Measurements from ENCODE around the gene PNPLA6.
A peak's percentile ranks its signal among the peaks of the same experiment; 100 is the strongest.

Gene PNPLA6

DNA sequence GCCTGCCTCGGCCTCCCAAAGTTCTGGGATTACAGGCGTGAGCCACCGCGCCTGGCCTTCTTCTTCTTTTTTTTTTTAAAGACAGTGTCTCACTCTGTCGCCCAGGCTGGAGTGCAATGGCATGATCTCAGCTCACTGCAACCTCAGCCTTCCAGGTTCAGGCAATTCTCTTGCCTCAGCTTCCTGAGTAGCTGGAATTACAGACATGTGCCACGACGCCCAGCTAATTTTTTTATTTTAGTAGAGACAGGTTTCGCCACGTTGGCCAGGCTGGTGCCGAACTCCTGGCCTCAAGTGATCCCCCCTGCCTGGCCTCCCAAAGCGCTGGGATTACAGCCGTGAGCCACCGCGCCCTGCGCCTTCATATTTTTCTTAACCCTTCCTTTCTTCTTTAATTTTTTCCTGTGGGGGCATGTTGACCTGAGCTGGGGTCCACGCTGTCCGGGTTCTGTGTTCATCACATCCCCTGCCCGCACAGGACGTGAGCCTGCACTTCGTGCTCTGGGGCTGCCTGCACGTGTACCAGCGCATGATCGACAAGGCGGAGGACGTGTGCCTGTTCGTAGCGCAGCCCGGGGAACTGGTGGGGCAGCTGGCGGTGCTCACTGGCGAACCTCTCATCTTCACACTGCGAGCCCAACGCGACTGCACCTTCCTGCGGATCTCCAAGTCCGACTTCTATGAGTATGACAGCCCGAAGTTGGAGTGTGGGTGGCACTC lies 14.1 kb downstream of the PNPLA6 start:
- Histone ChIP-seq H3K4me1 (ENCODE audit: control insufficient read depth in 2 of 2, insufficient read depth in 1 of 2, low read depth in 1 of 2, low read length in 2 of 2) (peaks cover 0 to 5% of the 10 kb centered on the region in 2 donors), H3K23ac (ENCODE audit: low read depth, low read length, poor library complexity) (peak overlapping the region; percentile 65), H3K27ac (replicated peaks; ENCODE audit: low read length) (no peak overlapping the region), H3K4me3 (ENCODE audit: low read length in 2 of 2) (no peak overlapping the region), H3K79me1 (ENCODE audit: low read depth, low read length) (peaks cover 2% of the 10 kb centered on the region), H2BK120ac (ENCODE audit: low read depth, low read length) (no peak overlapping the region), H2BK5ac (ENCODE audit: low read length) (no peak overlapping the region), H3K4ac (ENCODE audit: low read length) (no peak overlapping the region), H4K91ac (ENCODE audit: low read depth, low read length, poor library complexity) (no peak overlapping the region), H3K4me2 (ENCODE audit: insufficient read depth, low read length, poor library complexity, severe bottlenecking) (no peak overlapping the region), H4K8ac (ENCODE audit: low read depth, low read length) (no peak overlapping the region), H2BK12ac (ENCODE audit: low read length) (no peak overlapping the region), H2AK5ac (ENCODE audit: low read depth, low read length) (no peak overlapping the region), H3K27me3 (ENCODE audit: control insufficient read depth in 3 of 3, insufficient read depth in 3 of 3, low read depth in 1 of 3, low read length in 3 of 3) (no peaks in the 10 kb centered on the region), H2AFZ (ENCODE audit: low read length) (no peak overlapping the region), H3K18ac (ENCODE audit: low read length) (no peak overlapping the region), H3K9me3 (replicated peaks in 1 of 2; ENCODE audit: control insufficient read depth in 2 of 2, insufficient read depth in 1 of 2, low read depth in 1 of 2, low read length in 2 of 2) (peaks cover 0 to 1% of the 10 kb centered on the region in 2 donors), H2BK15ac (ENCODE audit: low read length) (no peak overlapping the region), H3K14ac (ENCODE audit: low read length) (peak overlapping the region; percentile 38), H3K9ac (ENCODE audit: low read depth, low read length, poor library complexity) (no peak overlapping the region), H3K36me3 (replicated peaks in 1 of 2; ENCODE audit: control insufficient read depth in 2 of 2, insufficient read depth in 2 of 2, low read length in 2 of 2) (peaks cover 6 to 8% of the 10 kb centered on the region in 2 donors)
- WGBS, 2 donors (ENCODE audit: extremely low coverage in 2 of 2, insufficient read length in 2 of 2, insufficient replicate concordance in 1 of 2), result no CpG with 5 or more reads among the region's 36 CpGs
- no peak for DNase-seq (ENCODE audit: low spot score)

DNA sequence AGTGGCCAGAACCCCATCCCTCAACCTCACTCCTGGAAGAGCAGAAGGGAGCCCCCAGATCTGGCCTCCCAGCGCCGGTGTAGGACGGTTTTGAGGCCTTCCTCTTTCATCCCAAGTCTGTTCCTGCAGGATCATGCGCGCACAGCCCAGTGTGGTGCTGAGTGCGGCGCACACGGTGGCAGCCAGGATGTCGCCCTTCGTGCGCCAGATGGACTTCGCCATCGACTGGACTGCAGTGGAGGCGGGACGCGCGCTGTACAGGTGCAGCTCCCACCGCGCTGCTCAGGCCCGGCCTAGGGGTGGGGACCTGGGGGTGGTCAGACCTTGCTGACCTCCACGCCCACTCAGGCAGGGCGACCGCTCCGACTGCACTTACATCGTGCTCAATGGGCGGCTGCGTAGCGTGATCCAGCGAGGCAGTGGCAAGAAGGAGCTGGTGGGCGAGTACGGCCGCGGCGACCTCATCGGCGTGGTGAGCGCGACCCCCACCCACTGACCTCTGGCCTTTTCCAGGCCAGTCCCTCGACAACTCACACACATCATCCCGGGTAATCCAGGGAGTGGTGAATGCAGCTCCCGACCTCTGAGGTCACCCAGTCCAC lies 14.8 kb downstream of the PNPLA6 start:
- Histone ChIP-seq H4K8ac (ENCODE audit: low read depth, low read length) (no peak overlapping the region), H3K14ac (ENCODE audit: low read length) (peak overlapping the region; percentile 71), H3K4me1 (ENCODE audit: control insufficient read depth in 2 of 2, insufficient read depth in 1 of 2, low read depth in 1 of 2, low read length in 2 of 2) (peaks cover 0 to 5% of the 10 kb centered on the region in 2 donors), H3K79me1 (ENCODE audit: low read depth, low read length) (peaks cover 2% of the 10 kb centered on the region), H2AK5ac (ENCODE audit: low read depth, low read length) (peak overlapping the region; percentile 90), H3K27me3 (ENCODE audit: control insufficient read depth in 3 of 3, insufficient read depth in 3 of 3, low read depth in 1 of 3, low read length in 3 of 3) (no peaks in the 10 kb centered on the region), H2BK15ac (ENCODE audit: low read length) (no peak overlapping the region), H2AFZ (ENCODE audit: low read length) (no peak overlapping the region), H2BK120ac (ENCODE audit: low read depth, low read length) (no peak overlapping the region), H3K36me3 (replicated peaks in 1 of 2; ENCODE audit: control insufficient read depth in 2 of 2, insufficient read depth in 2 of 2, low read length in 2 of 2) (peaks cover 6 to 10% of the 10 kb centered on the region in 2 donors), H3K9ac (ENCODE audit: low read depth, low read length, poor library complexity) (peak overlapping the region; percentile 44), H3K4me3 (ENCODE audit: low read length in 2 of 2) (peak overlapping the region in 1 of 2 donors; percentile 38), H3K27ac (replicated peaks; ENCODE audit: low read length) (no peak overlapping the region), H3K9me3 (replicated peaks in 1 of 2; ENCODE audit: control insufficient read depth in 2 of 2, insufficient read depth in 1 of 2, low read depth in 1 of 2, low read length in 2 of 2) (peaks cover 0 to 1% of the 10 kb centered on the region in 2 donors), H3K4me2 (ENCODE audit: insufficient read depth, low read length, poor library complexity, severe bottlenecking) (no peak overlapping the region), H2BK5ac (ENCODE audit: low read length) (peak overlapping the region; percentile 39), H3K4ac (ENCODE audit: low read length) (peak overlapping the region; percentile 53), H2BK12ac (ENCODE audit: low read length) (peak overlapping the region; percentile 58), H3K23ac (ENCODE audit: low read depth, low read length, poor library complexity) (peak overlapping the region; percentile 65), H3K18ac (ENCODE audit: low read length) (no peak overlapping the region), H4K91ac (ENCODE audit: low read depth, low read length, poor library complexity) (no peak overlapping the region)
- no CpG with 5 or more reads among the region's 41 CpGs for WGBS, 2 donors (ENCODE audit: extremely low coverage in 2 of 2, insufficient read length in 2 of 2, insufficient replicate concordance in 1 of 2)
- DNase-seq (ENCODE audit: low spot score), result no peak

DNA sequence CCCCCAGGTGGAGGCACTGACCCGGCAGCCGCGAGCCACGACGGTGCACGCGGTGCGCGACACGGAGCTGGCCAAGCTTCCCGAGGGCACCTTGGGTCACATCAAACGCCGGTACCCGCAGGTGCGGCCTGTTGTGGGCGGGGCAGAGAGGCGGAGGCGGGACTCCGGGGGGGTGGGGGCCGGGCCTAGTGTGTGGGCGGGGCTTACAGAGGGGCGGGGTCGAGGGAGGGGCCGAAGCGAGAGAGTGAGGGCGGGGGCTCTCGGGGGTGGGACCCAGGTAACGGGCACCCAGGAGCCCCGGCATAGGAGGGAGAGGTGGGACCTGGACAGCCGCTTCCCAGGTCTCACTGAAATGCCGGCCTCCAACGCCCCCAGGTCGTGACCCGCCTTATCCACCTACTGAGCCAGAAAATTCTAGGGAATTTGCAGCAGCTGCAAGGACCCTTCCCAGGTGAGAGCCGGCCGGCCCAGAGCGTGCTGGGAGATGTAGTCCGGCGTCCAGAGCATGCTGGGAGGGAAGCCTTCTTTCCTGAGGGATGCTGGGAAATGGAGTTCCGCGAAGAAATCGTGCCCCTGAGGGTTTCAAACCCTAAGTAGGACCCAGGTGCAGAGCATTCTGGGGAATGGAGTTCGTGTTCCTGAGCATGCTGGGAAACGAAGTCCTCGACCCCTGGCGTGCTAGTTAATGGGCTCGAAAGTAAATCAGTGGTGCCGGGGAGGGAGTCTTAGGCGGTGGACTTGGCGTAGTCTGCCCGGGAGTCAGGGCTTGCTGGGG lies 15.7 kb downstream of the PNPLA6 start:
- WGBS, 2 donors (ENCODE audit: extremely low coverage in 2 of 2, insufficient read length in 2 of 2, insufficient replicate concordance in 1 of 2), result no CpG with 5 or more reads among the region's 51 CpGs
- Histone ChIP-seq H2BK5ac (ENCODE audit: low read length) (no peak overlapping the region), H3K23ac (ENCODE audit: low read depth, low read length, poor library complexity) (no peak overlapping the region), H3K4me1 (ENCODE audit: control insufficient read depth in 2 of 2, insufficient read depth in 1 of 2, low read depth in 1 of 2, low read length in 2 of 2) (peaks cover 0 to 5% of the 10 kb centered on the region in 2 donors), H3K27me3 (ENCODE audit: control insufficient read depth in 3 of 3, insufficient read depth in 3 of 3, low read depth in 1 of 3, low read length in 3 of 3) (no peaks in the 10 kb centered on the region), H3K36me3 (replicated peaks in 1 of 2; ENCODE audit: control insufficient read depth in 2 of 2, insufficient read depth in 2 of 2, low read length in 2 of 2) (peaks cover 11 to 14% of the 10 kb centered on the region in 2 donors), H3K4me3 (ENCODE audit: low read length in 2 of 2) (peak overlapping the region in 1 of 2 donors; percentile 70), H2AFZ (ENCODE audit: low read length) (no peak overlapping the region), H3K18ac (ENCODE audit: low read length) (peak overlapping the region; percentile 87), H3K14ac (ENCODE audit: low read length) (no peak overlapping the region), H2BK12ac (ENCODE audit: low read length) (peak overlapping the region; percentile 41), H2BK120ac (ENCODE audit: low read depth, low read length) (no peak overlapping the region), H3K4ac (ENCODE audit: low read length) (no peak overlapping the region), H3K9me3 (replicated peaks in 1 of 2; ENCODE audit: control insufficient read depth in 2 of 2, insufficient read depth in 1 of 2, low read depth in 1 of 2, low read length in 2 of 2) (peaks cover 0 to 1% of the 10 kb centered on the region in 2 donors), H3K27ac (replicated peaks; ENCODE audit: low read length) (no peak overlapping the region), H2AK5ac (ENCODE audit: low read depth, low read length) (peak overlapping the region; percentile 90), H4K91ac (ENCODE audit: low read depth, low read length, poor library complexity) (peak overlapping the region; percentile 85), H3K9ac (ENCODE audit: low read depth, low read length, poor library complexity) (no peak overlapping the region), H3K4me2 (ENCODE audit: insufficient read depth, low read length, poor library complexity, severe bottlenecking) (peak overlapping the region; percentile 47), H3K79me1 (ENCODE audit: low read depth, low read length) (peaks cover 2% of the 10 kb centered on the region), H2BK15ac (ENCODE audit: low read length) (no peak overlapping the region), H4K8ac (ENCODE audit: low read depth, low read length) (no peak overlapping the region)
- DNase-seq (ENCODE audit: low spot score), result peak; percentile 90

DNA sequence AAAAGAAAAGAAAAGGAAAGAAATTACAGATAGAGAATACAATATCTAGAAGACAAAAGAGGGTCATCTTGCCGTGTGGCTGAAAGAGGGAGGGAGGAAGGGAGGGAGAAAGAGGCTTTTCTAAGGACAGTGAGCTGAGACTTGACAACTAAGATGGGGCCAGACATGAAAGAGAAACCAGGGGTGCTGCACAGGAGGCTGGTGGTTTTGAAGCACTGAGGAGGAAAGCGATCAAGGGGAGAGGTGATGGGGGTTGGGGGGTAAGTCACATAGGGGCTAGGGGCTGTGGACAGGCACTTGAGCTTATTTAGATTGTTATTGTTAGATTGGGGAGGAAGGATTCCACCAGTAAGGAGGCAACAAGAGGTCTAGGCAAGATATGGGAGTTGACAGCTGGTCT lies 17.3 kb downstream of the PNPLA6 start:
- H2BK120ac ChIP-seq (ENCODE audit: low read depth, low read length), result no peak overlapping the region
- no peak overlapping the region for H4K91ac ChIP-seq (ENCODE audit: low read depth, low read length, poor library complexity)
- H3K4me1 ChIP-seq (ENCODE audit: control insufficient read depth in 2 of 2, insufficient read depth in 1 of 2, low read depth in 1 of 2, low read length in 2 of 2), result peaks cover 0 to 5% of the 10 kb centered on the region in 2 donors
- no peak overlapping the region for H3K4me3 ChIP-seq (ENCODE audit: low read length in 2 of 2)
- H2BK12ac ChIP-seq (ENCODE audit: low read length), result no peak overlapping the region
- H2BK15ac ChIP-seq (ENCODE audit: low read length), result no peak overlapping the region
- no peak overlapping the region for H3K23ac ChIP-seq (ENCODE audit: low read depth, low read length, poor library complexity)
- no peak overlapping the region for H4K8ac ChIP-seq (ENCODE audit: low read depth, low read length)
- H2AK5ac ChIP-seq (ENCODE audit: low read depth, low read length), result no peak overlapping the region
- DNase-seq (ENCODE audit: low spot score), result no peak
- no peak overlapping the region for H3K4me2 ChIP-seq (ENCODE audit: insufficient read depth, low read length, poor library complexity, severe bottlenecking)
- WGBS, 2 donors (ENCODE audit: extremely low coverage in 2 of 2, insufficient read length in 2 of 2, insufficient replicate concordance in 1 of 2), result no CpG with 5 or more reads among the region's 2 CpGs
- no peak overlapping the region for H2BK5ac ChIP-seq (ENCODE audit: low read length)
- H3K14ac ChIP-seq (ENCODE audit: low read length), result no peak overlapping the region
- H3K9ac ChIP-seq (ENCODE audit: low read depth, low read length, poor library complexity), result no peak overlapping the region
- H3K36me3 ChIP-seq (replicated peaks in 1 of 2; ENCODE audit: control insufficient read depth in 2 of 2, insufficient read depth in 2 of 2, low read length in 2 of 2), result peaks cover 24 to 28% of the 10 kb centered on the region in 2 donors
- H3K27ac ChIP-seq (replicated peaks; ENCODE audit: low read length), result no peak overlapping the region
- H3K9me3 ChIP-seq (replicated peaks in 1 of 2; ENCODE audit: control insufficient read depth in 2 of 2, insufficient read depth in 1 of 2, low read depth in 1 of 2, low read length in 2 of 2), result peaks cover 0 to 2% of the 10 kb centered on the region in 2 donors
- peaks cover 5% of the 10 kb centered on the region for H3K79me1 ChIP-seq (ENCODE audit: low read depth, low read length)
- no peak overlapping the region for H3K4ac ChIP-seq (ENCODE audit: low read length)
- no peak overlapping the region for H2AFZ ChIP-seq (ENCODE audit: low read length)
- H3K27me3 ChIP-seq (ENCODE audit: control insufficient read depth in 3 of 3, insufficient read depth in 3 of 3, low read depth in 1 of 3, low read length in 3 of 3), result no peaks in the 10 kb centered on the region
- H3K18ac ChIP-seq (ENCODE audit: low read length), result no peak overlapping the region
